ENCODE measurements around the gene CKAP5. TPM values are rescaled to one million over a fixed set of nuclear protein-coding genes. Genes with fewer than 3 reads are reported as not detected.

The CKAP5 gene
- total RNA-seq, 2 experiments from 2014 or later, result 23.2 to 26.9 TPM

GRCh38 chr11:46849631-46850030 lies 3.6 kb upstream of the CKAP5 start:
- POLR2A ChIA-PET, result no interaction called here
- no peaks in the 10 kb centered on the region for H3K9me3 Mint-ChIP-seq
- intact Hi-C loops (cut with DNase I, micrococcal nuclease), result loop anchor here in 1 of 2 experiments (10.0 kb wide), 1 partner anchor 575 kb away; the partner anchor contains the start of gene PSMC3

GRCh38 chr11:46846510-46846830 lies 390 bp upstream of the CKAP5 start:
- Mint-ChIP-seq H3K27me3 (no peaks in the 10 kb centered on the region), H3K36me3 (ENCODE audit: low read depth) (peaks cover 8% of the 10 kb centered on the region), H3K27ac (peak overlapping the region; percentile 93), H3K4me1 (ENCODE audit: low read depth) (peaks cover 37% of the 10 kb centered on the region), H3K4me3 (peak overlapping the region; percentile 99), H3K9me3 (no peaks in the 10 kb centered on the region)
- ChIA-PET CTCF (no interaction called here), POLR2A (interaction anchor here (0.6 to 1.3 kb wide), 2 partner anchors 19 to 32 kb away, joined by 3 to 8 read pairs; no protein-coding TSS in a partner anchor)
- Histone ChIP-seq H3K27me3 (ENCODE audit: control insufficient read depth in 1 of 2, insufficient read depth in 2 of 2, low read length in 2 of 2) (no peaks in the 10 kb centered on the region), H3K27ac (ENCODE audit: low read depth in 1 of 2, low read length in 2 of 2) (no peak overlapping the region), H3K4me3 (ENCODE audit: low read length) (peak overlapping the region; percentile 82), H3K4me1 (ENCODE audit: insufficient read depth, low read length) (peaks cover 29% of the 10 kb centered on the region), H3K36me3 (ENCODE audit: insufficient read depth, low read length) (no peaks in the 10 kb centered on the region), H3K9me3 (ENCODE audit: control insufficient read depth in 1 of 2, insufficient read depth in 1 of 2, low read length in 2 of 2) (peaks cover 0 to 4% of the 10 kb centered on the region in 2 experiments)
- no peak for ATAC-seq (ENCODE audit: poor library complexity)
- TF ChIP-seq CTCF (IDR thresholded peaks at IDR 0.05), result no peak
- no peak for DNase-seq
- intact Hi-C loops (cut with DNase I, micrococcal nuclease), result loop anchor here (1.0 to 10.0 kb wide), 2 partner anchors 20 to 578 kb away; partner anchors contain the start of gene PSMC3 (in 1 of the 2)

More at GRCh38 chr11:46849631-46850030, 3.6 kb upstream of the CKAP5 start:
- H3K4me3 Mint-ChIP-seq, result no peak overlapping the region
- DNase-seq (no peak), ATAC-seq (ENCODE audit: poor library complexity) (no peak)
- Histone ChIP-seq H3K9me3 (ENCODE audit: control insufficient read depth in 1 of 2, insufficient read depth in 1 of 2, low read length in 2 of 2) (peaks cover 0 to 4% of the 10 kb centered on the region in 2 experiments), H3K27me3 (ENCODE audit: control insufficient read depth in 1 of 2, insufficient read depth in 2 of 2, low read length in 2 of 2) (no peaks in the 10 kb centered on the region), H3K36me3 (ENCODE audit: insufficient read depth, low read length) (no peaks in the 10 kb centered on the region), H3K4me1 (ENCODE audit: insufficient read depth, low read length) (peaks cover 16% of the 10 kb centered on the region), H3K27ac (ENCODE audit: low read depth in 1 of 2, low read length in 2 of 2) (no peak overlapping the region), H3K4me3 (ENCODE audit: low read length) (no peak overlapping the region)
- no peak overlapping the region for H3K27ac Mint-ChIP-seq
- CTCF ChIA-PET, result no interaction called here
- H3K4me1 Mint-ChIP-seq (ENCODE audit: low read depth), result peaks cover 15% of the 10 kb centered on the region
- no peak for TF ChIP-seq CTCF (IDR thresholded peaks at IDR 0.05)
- H3K36me3 Mint-ChIP-seq (ENCODE audit: low read depth), result peaks cover 4% of the 10 kb centered on the region
- no peaks in the 10 kb centered on the region for H3K27me3 Mint-ChIP-seq

- POLR2A ChIA-PET, result interaction anchor here (1.1 kb wide), 1 partner anchor 19 kb away, joined by 4 read pairs; no protein-coding TSS in a partner anchor
- Mint-ChIP-seq H3K36me3 (ENCODE audit: low read depth) (peaks cover 8% of the 10 kb centered on the region), H3K27ac (peak overlapping the region; percentile 93), H3K4me3 (peak overlapping the region; percentile 90), H3K9me3 (no peaks in the 10 kb centered on the region), H3K27me3 (no peaks in the 10 kb centered on the region), H3K4me1 (ENCODE audit: low read depth) (peaks cover 39% of the 10 kb centered on the region)
- Histone ChIP-seq H3K36me3 (ENCODE audit: insufficient read depth, low read length) (no peaks in the 10 kb centered on the region), H3K27ac (ENCODE audit: low read depth in 1 of 2, low read length in 2 of 2) (peak overlapping the region; percentile 2 to 29), H3K9me3 (ENCODE audit: control insufficient read depth in 1 of 2, insufficient read depth in 1 of 2, low read length in 2 of 2) (no peaks in the 10 kb centered on the region), H3K27me3 (ENCODE audit: control insufficient read depth in 1 of 2, insufficient read depth in 2 of 2, low read length in 2 of 2) (no peaks in the 10 kb centered on the region), H3K4me3 (ENCODE audit: low read length) (peak overlapping the region; percentile 82), H3K4me1 (ENCODE audit: insufficient read depth, low read length) (peaks cover 29% of the 10 kb centered on the region)
- CTCF ChIA-PET, result interaction anchor here (1.5 kb wide), 1 partner anchor 19 kb away, joined by 4 read pairs; no protein-coding TSS in a partner anchor
- intact Hi-C loops (cut with DNase I, micrococcal nuclease), result loop anchor here in 1 of 2 experiments (10.0 kb wide), 1 partner anchor 579 kb away; the partner anchor contains the start of gene PSMC3
- no peak for TF ChIP-seq CTCF (IDR thresholded peaks at IDR 0.05)
- ATAC-seq (ENCODE audit: poor library complexity) (peak; percentile 27), DNase-seq (no peak)
Measured at GRCh38 chr11:46845440-46845739, 690 bp downstream of the CKAP5 start.

Data from CD4-positive, alpha-beta T cell (primary cell).